Measurements from ENCODE around the gene KLHL29.

KLHL29 gene

GRCh38 chr2:23690421-23691105 lies 305.6 kb downstream of the KLHL29 start:
- no peak for DNase-seq

DNA sequence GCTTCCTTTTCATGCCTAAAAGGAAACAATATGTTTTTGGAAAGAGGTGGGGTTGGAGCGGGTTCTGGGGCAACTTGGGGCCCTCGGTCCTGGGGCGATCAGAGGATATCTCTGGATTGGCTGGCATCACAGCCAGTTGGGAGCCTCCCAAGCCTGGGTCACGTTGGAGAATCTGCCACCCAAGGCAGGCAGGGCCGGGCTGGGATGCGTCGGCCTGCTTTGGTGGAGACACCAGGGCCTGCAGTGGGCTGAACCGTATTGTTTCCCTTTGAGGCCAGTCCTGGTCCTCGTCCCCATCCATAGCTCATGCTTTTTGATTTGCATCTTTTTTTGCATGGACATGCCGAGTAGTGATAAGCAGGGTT lies 306.1 kb downstream of the KLHL29 start:
- no peak for DNase-seq

DNA sequence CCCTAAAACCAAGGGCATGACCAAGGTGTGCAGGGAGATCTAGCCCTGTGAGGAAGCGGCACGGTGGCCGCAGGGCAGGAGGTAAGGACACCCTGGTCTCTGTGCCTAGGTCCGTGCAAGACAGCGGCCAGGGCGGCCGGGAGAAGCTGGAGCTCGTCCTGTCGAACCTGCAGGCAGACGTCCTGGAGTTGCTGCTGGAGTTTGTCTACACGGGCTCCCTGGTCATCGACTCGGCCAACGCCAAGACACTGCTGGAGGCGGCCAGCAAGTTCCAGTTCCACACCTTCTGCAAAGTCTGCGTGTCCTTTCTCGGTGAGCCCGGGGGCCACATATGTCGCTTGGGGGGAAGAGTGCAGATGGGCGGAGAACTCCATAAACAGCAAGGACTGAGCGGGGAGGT lies 306.6 kb downstream of the KLHL29 start:
- DNase-seq: no peak

GRCh38 chr2:23692263-23692662 lies 307.3 kb downstream of the KLHL29 start:
- no peak for DNase-seq

DNA sequence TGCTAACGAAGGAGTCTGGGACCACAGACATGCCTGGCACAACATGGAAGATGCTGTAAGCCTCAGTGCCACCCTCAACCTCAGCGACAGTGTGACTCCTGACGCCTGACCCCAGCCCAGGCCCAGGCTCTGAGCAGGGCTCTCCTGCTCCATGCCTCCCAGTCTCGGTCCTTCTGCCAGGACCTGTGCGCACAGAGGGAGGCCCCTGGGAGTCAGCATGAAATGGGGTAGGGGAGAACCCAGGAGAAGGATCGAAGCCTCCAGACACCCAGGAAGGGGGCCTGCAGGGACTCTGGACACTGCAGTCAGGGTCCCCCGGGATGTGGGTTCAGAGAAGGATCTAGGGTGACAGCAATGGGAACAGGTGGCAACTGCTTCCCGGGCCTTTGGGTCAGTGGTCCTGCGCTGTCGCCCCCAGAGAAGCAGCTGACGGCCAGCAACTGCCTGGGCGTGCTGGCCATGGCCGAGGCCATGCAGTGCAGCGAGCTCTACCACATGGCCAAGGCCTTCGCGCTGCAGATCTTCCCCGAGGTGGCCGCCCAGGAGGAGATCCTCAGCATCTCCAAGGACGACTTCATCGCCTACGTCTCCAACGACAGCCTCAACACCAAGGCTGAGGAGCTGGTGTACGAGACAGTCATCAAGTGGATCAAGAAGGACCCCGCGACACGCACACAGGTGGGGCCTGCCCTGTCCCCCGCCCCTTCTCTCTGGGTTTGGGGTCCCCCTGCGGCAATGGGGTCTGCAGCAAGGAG lies 308.0 kb downstream of the KLHL29 start:
- DNase-seq: no peak

GRCh38 chr2:23693606-23693951 lies 308.6 kb downstream of the KLHL29 start:
- DNase-seq: no peak

DNA sequence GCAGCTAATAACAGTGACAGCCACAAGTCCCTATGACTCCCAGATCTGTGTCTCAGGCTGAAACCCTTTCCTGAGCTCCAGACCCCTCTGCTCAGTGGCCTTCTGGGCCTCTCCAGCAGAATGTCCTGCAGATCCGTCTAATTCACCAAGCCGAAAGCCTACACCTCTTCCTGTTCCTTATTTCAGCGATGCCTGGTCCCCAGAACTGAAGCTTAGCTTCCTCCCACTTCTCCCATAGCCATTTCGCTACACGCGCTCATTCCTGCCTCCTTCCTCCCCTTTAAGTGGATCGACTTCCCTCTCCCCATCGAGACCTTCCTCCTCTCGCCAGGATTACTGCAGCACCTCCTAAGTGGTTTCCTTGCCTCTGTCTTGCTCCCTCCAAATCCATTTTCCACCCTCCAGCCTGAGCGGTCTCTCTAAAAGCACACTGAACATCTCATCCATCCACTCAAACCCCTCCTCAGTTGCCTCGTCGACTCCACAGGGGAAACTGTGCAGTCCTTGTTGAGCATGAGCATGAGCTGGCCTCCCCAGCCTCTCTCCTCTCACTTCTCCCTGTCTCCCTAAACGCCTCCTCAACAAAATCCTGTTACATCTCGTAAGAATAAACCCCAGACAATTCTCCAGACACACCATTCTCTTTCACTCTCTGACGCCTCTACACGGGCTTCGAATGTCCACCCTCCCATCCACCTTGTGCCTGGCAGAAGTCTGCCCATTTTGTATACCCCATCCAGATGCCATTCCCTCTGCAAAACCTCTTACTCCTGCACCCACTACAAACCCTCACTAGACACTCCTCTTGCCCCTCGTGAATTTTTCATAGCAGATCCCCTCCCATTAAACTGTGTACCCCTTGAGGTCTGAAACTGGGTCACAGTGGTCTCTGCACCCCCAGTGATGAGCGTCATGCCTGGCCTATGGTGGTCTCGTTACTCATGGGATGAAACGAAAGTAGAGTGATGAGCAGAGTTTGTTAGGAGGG lies 309.4 kb downstream of the KLHL29 start:
- DNase-seq: no peak

GRCh38 chr2:23695214-23695889 lies 310.4 kb downstream of the KLHL29 start:
- no peak for DNase-seq

GRCh38 chr2:23695890-23696751 lies 311.1 kb downstream of the KLHL29 start:
- no peak for DNase-seq

GRCh38 chr2:23696752-23697045 lies 311.7 kb downstream of the KLHL29 start:
- no peak for DNase-seq

GRCh38 chr2:23697256-23698075 lies 312.5 kb downstream of the KLHL29 start:
- DNase-seq: no peak

DNA sequence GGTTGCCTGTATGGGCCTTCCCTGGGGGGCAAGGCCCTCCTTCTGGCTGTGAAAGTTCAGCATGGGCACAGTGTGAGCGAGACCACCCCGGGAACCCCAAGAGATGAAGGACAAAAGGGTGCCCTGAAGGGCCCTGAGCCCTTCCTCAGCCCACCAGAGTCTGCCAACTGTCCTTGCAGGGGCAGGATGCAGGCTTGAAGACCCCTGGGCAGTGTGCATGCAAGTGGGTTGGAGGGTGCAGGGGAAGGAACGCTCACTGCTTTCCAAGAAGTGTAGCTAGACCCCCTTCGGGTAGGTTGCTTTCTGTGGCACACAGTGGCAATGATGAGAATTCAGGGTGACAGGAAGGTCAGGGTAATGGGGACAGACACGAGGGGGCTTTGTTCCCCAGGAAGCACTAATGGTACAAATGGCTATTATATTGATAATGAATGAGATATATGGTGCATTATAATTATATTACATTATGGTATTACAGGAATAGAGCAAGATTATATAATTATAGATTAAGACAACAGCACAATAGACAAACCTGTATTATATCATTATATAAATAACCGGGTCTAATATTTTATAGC lies 313.2 kb downstream of the KLHL29 start:
- DNase-seq: no peak

- DNase-seq: no peak
These were observed 314.0 kb downstream of the KLHL29 start for GRCh38 chr2:23698721-23699579.

GRCh38 chr2:23699580-23699925 lies 314.6 kb downstream of the KLHL29 start:
- no peak for DNase-seq

DNA sequence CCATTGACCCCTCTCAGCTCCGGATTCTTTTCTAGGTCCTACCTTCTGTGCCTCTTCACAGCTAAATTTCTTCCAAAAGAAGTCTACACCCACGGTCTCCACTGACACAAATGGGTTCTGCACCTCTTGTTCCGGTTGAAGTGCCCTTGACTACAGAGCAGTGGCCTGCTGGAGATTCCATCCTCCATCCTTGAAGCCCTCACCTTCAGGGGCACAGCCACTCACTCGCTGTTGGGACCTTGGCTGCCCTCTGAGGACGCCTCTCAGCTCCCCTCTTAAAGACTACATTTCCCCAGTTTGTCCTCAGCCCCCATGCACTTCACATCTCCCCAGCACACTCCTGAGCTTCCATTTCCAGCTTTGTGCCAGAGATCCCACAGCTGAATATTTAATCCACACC lies 315.6 kb downstream of the KLHL29 start:
- DNase-seq: no peak

GRCh38 chr2:23703037-23703582 lies 318.1 kb downstream of the KLHL29 start:
- DNase-seq: no peak

GRCh38 chr2:23703583-23704385 lies 318.8 kb downstream of the KLHL29 start:
- no peak for DNase-seq

GRCh38 chr2:23705771-23706612 lies 321.0 kb downstream of the KLHL29 start:
- DNase-seq: no peak
